Stomach smooth muscle (tissue), 2 donors: Measurements from ENCODE around the gene FRMD4B.

Experiments used
- H3K27ac ChIP-seq: one replicate; pipeline ENCODE4 v1.7.0; 2013; ENCODE audit warnings: mild to moderate bottlenecking, low read length, inconsistent platforms
- H3K27me3 ChIP-seq, 2 donors: one replicate each; pipeline ENCODE4 v1.7.0; 2013; ENCODE audit warnings: low read length in 2 of 2; ENCODE audit not compliant: insufficient read depth in 2 of 2, control insufficient read depth in 1 of 2
- H3K36me3 ChIP-seq, 2 donors: one replicate each; pipeline ENCODE4 v1.7.0; 2013; ENCODE audit warnings: low read length in 2 of 2; ENCODE audit not compliant: control insufficient read depth in 2 of 2, insufficient read depth in 2 of 2
- H3K4me1 ChIP-seq: one replicate; pipeline ENCODE4 v1.7.0; 2013; ENCODE audit warnings: low read length; ENCODE audit not compliant: control insufficient read depth, insufficient read depth
- H3K4me3 ChIP-seq, 2 donors: one replicate each; pipeline ENCODE4 v1.7.0; 2013; ENCODE audit warnings: low read length in 2 of 2
- H3K9ac ChIP-seq, 2 donors: one replicate each; pipeline ENCODE4 v1.7.0; 2013; ENCODE audit warnings: low read length in 2 of 2, mild to moderate bottlenecking in 1 of 2
- H3K9me3 ChIP-seq, 2 donors: one replicate each; pipeline ENCODE4 v1.7.0; 2013; ENCODE audit warnings: low read length in 2 of 2; ENCODE audit not compliant: control insufficient read depth in 2 of 2
- donor health status: healthy.
- donor health status: Pancreatic carcinoma.

FRMD4B gene

DNA sequence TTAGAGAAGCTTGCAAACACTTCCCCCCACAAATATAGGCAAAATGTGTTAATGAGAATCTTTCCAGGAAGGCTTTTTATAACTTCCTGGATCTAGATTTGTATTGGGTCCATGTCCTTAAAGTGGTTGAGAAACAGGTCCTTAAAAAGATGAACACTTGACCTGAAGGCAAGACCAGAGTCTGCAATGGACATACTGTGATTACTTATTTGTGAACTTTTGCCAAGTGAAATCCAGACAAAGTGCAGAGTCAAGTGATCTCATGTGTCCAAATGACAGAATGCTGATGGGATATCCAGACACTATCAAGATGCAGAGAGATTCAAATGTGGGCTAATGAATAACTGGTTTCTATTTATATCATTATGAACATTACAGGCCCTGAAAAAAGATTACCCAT lies 43.8 kb downstream of the FRMD4B start:
- Histone ChIP-seq H3K9me3 (no peaks in the 10 kb centered on the region), H3K27ac (no peak overlapping the region), H3K4me1 (no peaks in the 10 kb centered on the region), H3K9ac (no peak overlapping the region), H3K36me3 (no peaks in the 10 kb centered on the region), H3K27me3 (no peaks in the 10 kb centered on the region), H3K4me3 (no peak overlapping the region)

DNA sequence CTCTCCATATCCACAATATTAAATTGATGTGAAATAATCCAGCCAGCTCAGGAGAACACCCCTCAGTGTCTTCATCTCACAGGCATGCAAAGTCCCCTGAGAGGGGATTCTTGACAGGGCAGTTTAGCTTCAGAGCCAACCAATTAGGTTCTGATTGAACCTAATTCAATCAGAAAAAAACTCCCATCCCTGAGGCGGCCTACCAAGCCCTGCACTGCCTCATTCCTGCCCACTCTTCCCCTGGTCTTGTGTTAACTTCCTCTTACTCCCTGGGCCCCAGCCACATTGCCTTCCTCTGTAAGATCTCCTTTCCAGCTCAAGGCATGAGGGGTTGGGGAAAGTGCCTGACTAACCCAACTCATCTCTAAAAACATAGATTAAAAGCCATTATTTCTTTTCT lies 46.1 kb downstream of the FRMD4B start:
- no peak overlapping the region for H3K27ac ChIP-seq

DNA sequence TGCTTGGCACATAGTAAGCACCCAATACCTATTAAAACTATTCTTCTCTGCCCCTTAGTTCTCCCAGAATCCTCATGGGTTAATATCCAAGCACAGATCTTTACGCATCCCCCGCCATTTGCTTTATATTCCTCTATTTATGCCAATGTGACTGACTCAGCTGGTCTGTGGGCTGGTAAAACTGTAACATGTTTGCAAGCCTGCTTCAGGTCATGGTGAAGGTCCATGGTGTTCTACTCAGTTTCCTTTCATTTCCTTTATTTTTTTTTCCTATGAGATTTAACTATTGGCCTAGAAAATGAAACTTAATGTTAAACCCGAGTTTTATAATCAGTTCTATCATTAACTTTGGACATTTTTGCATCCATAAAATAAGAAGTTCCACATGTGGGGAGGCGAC lies 47.0 kb downstream of the FRMD4B start:
- no peaks in the 10 kb centered on the region for H3K4me1 ChIP-seq
- H3K36me3 ChIP-seq = no peaks in the 10 kb centered on the region
- no peak overlapping the region for H3K9ac ChIP-seq
- H3K27me3 ChIP-seq = no peaks in the 10 kb centered on the region
- no peak overlapping the region for H3K27ac ChIP-seq
- no peak overlapping the region for H3K4me3 ChIP-seq
- no peaks in the 10 kb centered on the region for H3K9me3 ChIP-seq

More for the DNA sequence above, 46.1 kb downstream of the FRMD4B start:
- Histone ChIP-seq H3K27me3 (no peaks in the 10 kb centered on the region), H3K36me3 (no peaks in the 10 kb centered on the region), H3K9me3 (no peaks in the 10 kb centered on the region), H3K9ac (no peak overlapping the region), H3K4me3 (no peak overlapping the region), H3K4me1 (no peaks in the 10 kb centered on the region)

DNA sequence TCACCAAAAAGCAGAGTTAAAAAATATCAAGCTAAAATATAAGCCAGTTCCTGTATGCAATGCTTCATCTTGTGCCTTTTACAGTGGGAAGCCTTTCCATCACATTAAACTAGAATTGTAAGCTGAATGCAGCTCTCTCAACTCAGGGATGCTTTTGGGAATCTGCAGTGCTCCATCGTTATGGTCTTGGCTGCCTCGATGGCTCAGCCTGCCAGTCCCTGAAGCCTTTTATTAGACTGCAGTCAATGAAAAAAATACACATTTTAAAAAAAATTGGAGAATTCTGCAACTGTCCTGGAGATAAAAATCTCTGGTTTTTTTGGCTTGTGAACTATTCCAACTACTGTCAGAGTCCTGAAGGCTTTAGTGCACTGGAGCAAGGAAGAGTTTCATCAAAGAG lies 53.0 kb downstream of the FRMD4B start:
- no peaks in the 10 kb centered on the region for H3K4me1 ChIP-seq
- H3K27ac ChIP-seq = no peak overlapping the region

DNA sequence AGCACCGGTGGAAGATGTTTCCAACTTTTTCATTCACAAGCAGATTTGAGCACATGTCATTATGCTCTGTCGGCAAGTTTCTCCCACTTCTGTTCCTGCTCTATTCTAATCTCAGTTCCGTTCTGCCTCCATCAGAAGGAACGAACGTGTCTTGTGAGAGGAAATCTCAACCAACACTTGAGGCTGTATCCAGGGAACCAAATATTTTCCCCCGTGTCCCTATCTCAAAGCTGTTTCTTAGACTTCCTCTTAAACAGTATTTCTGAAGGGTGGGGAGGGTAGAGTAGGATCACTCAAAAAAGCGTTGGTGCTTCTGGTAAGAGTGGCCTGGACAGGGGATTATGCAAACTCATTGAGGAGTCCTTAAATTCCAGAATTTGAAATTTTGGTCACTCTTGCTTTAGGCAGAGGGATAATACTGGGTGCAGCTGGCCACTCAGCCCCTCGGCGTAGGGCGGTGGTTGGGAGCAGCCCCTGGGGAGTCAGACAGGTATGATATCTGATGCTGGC lies 54.9 kb downstream of the FRMD4B start:
- no peaks in the 10 kb centered on the region for H3K4me1 ChIP-seq
- no peaks in the 10 kb centered on the region for H3K36me3 ChIP-seq
- no peak overlapping the region for H3K4me3 ChIP-seq
- H3K9me3 ChIP-seq = no peaks in the 10 kb centered on the region
- no peak overlapping the region for H3K27ac ChIP-seq
- no peak overlapping the region for H3K9ac ChIP-seq
- no peaks in the 10 kb centered on the region for H3K27me3 ChIP-seq

More for the DNA sequence above, 53.0 kb downstream of the FRMD4B start:
- Histone ChIP-seq H3K27me3 (no peaks in the 10 kb centered on the region), H3K36me3 (no peaks in the 10 kb centered on the region), H3K9ac (no peak overlapping the region), H3K9me3 (no peaks in the 10 kb centered on the region), H3K4me3 (no peak overlapping the region)

DNA sequence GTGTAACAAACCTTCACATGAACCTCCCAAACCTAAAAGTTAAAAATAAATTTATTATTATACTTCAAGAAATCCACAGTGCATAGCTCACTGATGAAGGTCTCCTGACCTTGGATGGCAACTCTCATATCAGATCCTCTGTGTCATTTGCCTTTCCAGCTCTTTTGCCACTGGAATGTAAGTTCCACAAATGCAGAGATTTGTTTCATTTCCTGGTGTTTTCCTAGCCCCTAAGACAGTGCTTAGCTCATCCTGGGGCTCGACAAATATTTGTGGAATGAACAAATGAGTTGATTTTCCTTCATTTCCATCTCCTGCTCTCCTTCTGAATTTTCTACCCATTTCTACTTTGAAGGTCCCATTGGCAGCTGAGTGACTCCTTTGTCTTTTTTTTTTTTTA lies 56.0 kb downstream of the FRMD4B start:
- Histone ChIP-seq H3K4me1 (no peaks in the 10 kb centered on the region), H3K9ac (no peak overlapping the region), H3K27ac (no peak overlapping the region), H3K4me3 (no peak overlapping the region), H3K36me3 (no peaks in the 10 kb centered on the region), H3K27me3 (no peaks in the 10 kb centered on the region), H3K9me3 (no peaks in the 10 kb centered on the region)

DNA sequence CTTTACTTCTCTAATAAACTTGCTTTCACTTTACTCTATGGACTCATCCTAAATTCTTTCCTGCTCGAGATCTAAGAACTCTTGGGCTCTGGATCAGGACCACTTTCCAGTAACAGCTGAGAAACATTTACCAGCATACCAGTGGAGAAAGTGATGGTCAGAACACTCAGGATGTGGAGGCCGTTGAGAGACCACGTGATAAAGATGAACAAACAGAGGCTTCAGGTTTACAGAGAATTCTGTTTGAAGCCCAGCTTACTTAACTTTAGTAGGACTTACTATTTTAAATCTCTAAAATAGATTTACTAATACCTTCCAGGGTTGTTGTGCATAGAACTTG lies 57.0 kb downstream of the FRMD4B start:
- no peaks in the 10 kb centered on the region for H3K27me3 ChIP-seq
- H3K27ac ChIP-seq = no peak overlapping the region
- no peaks in the 10 kb centered on the region for H3K9me3 ChIP-seq
- no peaks in the 10 kb centered on the region for H3K36me3 ChIP-seq
- no peaks in the 10 kb centered on the region for H3K4me1 ChIP-seq
- no peak overlapping the region for H3K4me3 ChIP-seq
- H3K9ac ChIP-seq = no peak overlapping the region

DNA sequence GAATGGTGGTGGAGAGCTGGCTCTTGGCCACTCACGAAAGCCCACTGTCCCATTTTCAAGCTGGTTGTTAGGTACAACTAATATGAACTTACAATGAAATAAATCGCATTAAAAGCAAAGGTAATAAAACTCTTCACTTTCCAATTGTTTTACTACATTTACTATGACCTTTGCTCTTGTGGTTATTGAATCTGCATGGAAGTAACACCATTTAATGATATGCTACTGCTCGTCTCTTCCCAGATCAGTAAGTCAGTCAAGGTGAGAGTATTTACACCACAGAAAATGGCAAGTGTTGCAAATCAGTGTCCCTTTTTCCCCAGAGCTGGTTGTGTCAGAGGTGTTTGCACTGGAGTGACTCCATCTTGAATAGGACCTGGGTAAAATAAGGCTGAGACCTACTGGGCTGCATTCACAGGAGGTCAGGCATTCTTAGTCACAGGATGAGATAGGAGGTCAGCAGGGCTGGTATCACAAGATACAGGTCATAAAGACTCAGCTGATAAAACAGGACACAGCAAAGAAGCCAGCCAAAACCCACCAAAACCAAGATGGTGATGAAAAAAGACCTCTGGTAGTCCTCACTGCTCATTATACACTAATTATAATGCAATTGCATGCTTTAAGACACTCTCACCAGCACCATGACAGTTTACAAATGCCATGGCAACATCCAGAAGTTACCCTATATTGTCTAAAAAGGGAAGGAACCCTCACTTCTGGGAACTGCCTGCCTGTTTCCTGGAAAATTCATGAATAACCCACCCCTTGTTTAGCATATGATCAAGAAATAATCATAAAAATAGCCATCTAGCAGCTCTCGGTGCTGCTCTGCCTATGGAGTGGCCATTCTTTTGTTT lies 57.6 kb downstream of the FRMD4B start:
- Histone ChIP-seq H3K36me3 (no peaks in the 10 kb centered on the region), H3K4me3 (no peak overlapping the region), H3K27ac (no peak overlapping the region), H3K27me3 (no peaks in the 10 kb centered on the region), H3K9me3 (no peaks in the 10 kb centered on the region), H3K9ac (no peak overlapping the region), H3K4me1 (no peaks in the 10 kb centered on the region)

DNA sequence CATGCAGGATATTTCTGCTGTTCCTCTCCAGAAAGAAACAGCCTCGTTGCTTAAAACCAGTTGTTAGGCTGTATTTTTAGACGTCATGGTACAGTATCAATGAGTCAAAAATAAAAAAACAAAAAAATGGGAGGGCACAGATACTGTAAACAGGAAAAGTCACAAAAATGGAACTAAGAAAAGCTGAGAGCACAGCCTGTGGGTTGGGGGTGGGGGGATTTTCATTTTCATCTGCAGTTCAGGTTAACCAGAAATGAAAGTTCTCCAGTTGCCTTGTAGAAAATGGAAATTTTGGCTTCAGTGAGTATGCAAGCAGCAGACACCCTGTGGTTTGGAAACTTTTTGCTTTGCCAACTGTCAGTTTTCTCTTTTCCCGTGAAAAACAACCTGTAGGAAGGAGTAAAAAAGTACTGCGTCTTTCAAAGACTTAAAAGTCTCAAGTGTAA lies 59.0 kb downstream of the FRMD4B start:
- Histone ChIP-seq H3K27ac (no peak overlapping the region), H3K9ac (no peak overlapping the region), H3K4me3 (no peak overlapping the region), H3K36me3 (no peaks in the 10 kb centered on the region), H3K9me3 (no peaks in the 10 kb centered on the region), H3K4me1 (no peaks in the 10 kb centered on the region), H3K27me3 (no peaks in the 10 kb centered on the region)

DNA sequence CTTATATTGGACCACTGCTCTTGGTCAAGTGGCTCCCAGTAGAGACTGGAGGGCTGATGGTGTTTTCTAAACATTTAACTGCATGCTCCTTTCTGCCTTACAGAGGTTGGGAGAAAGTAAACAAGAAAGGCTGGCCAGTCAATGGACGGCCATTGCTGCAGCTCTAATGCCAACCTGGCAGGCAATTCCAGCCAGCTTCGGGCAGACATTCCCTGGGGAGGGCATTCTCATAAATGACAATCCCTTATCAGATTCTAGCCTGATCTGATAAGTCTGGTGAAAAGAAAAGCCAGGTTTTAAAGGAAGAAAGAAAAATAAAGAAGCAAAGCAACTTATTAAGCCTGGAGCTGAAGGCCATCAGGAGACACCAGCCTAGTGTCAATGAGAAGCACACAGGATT lies 60.7 kb downstream of the FRMD4B start:
- Histone ChIP-seq H3K9ac (no peak overlapping the region), H3K4me3 (no peak overlapping the region), H3K27me3 (no peaks in the 10 kb centered on the region), H3K36me3 (no peaks in the 10 kb centered on the region), H3K9me3 (no peaks in the 10 kb centered on the region), H3K27ac (no peak overlapping the region), H3K4me1 (peaks cover 2% of the 10 kb centered on the region)

DNA sequence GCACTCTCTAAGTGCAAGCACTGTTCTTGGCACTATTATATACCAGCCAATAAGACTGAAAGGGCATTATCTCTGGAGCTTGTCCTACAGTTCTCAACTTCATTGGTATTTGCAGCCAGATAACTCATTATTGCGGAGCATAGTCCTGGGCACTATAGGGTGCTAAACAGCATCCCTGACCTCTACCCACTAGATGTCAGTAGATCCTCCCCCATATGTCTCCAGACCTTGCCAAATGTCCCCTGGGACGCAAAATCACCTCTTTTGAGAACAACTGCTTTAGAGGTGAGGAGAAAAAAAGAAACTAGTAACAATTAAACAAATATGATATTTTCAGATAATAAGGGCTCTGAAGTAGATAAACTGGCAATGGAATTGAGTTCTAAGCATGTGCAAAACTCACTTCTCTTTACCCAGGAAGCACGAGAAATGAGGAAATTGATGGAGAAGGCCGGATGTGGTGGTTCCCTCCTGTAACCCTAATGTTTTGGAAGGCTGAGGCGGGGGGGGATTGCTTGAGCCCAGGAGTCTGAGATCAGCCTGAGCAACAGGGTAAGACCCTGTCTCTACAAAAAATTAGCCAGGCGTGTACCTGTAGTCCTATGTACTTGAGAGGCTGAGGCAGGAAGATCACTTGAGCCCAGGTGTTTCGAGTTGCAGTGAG lies 61.4 kb downstream of the FRMD4B start:
- H3K9ac ChIP-seq = no peak overlapping the region
- H3K4me1 ChIP-seq = peaks cover 2% of the 10 kb centered on the region
- no peak overlapping the region for H3K4me3 ChIP-seq
- H3K27me3 ChIP-seq = no peaks in the 10 kb centered on the region
- H3K9me3 ChIP-seq = no peaks in the 10 kb centered on the region
- no peak overlapping the region for H3K27ac ChIP-seq
- no peaks in the 10 kb centered on the region for H3K36me3 ChIP-seq
